GM23338 (cell line): Measurements from ENCODE around the gene VAPB. TPM values are rescaled to one million over a fixed set of nuclear protein-coding genes. Genes with fewer than 3 reads are reported as not detected.

Experiments
- ATAC-seq: fragments of 200-7000 bp; cut with Tn5 transposase; 3 replicates; pipeline ENCODE4 v1.9.1; 2020
- DNase-seq: peaks from one replicate; pipeline ENCODE4 v3.0.0-alpha.2; 2015; ENCODE audit warnings: low spot score
- H2AFZ ChIP-seq: fragments of 200-600 bp; sonication (generic); 2 replicates; pipeline ENCODE4 v1.8.0; 2016; ENCODE audit warnings: antibody characterized with exemption, mild to moderate bottlenecking, moderate library complexity
- H3F3A ChIP-seq: fragments of 200-600 bp; sonication (generic); replicated peaks from 2 replicates; pipeline ENCODE4 v1.8.0; 2017; ENCODE audit warnings: antibody characterized with exemption, mixed run types, low read depth
- H3K27ac ChIP-seq: fragments of 200-600 bp; sonication (generic); 2 replicates; pipeline ENCODE4 v1.6.1; 2016; ENCODE audit warnings: low read depth
- H3K27me3 ChIP-seq: fragments of 200-600 bp; sonication (generic); 2 replicates; pipeline ENCODE4 v1.8.0; 2016; ENCODE audit warnings: mild to moderate bottlenecking, mixed run types, moderate library complexity; ENCODE audit not compliant: insufficient read depth
- H3K36me3 ChIP-seq: fragments of 200-600 bp; sonication (generic); 2 replicates; pipeline ENCODE4 v1.8.0; 2016; ENCODE audit warnings: mild to moderate bottlenecking; ENCODE audit not compliant: insufficient read depth
- H3K4me1 ChIP-seq: fragments of 200-600 bp; sonication (generic); 2 replicates; pipeline ENCODE4 v1.8.0; 2016; ENCODE audit warnings: mild to moderate bottlenecking, moderate library complexity; ENCODE audit not compliant: insufficient read depth
- H3K4me2 ChIP-seq: fragments of 200-600 bp; sonication (generic); 2 replicates; pipeline ENCODE4 v1.7.1; 2017; ENCODE audit warnings: mixed run types
- H3K4me3 ChIP-seq: fragments of 200-600 bp; sonication (generic); 2 replicates; pipeline ENCODE4 v1.6.1; 2016; ENCODE audit warnings: mixed run types
- H3K79me2 ChIP-seq: fragments of 200-600 bp; sonication (generic); replicated peaks from 2 replicates; pipeline ENCODE4 v1.8.0; 2017; ENCODE audit warnings: mild to moderate bottlenecking; ENCODE audit not compliant: insufficient read depth
- H3K9me2 ChIP-seq: fragments of 200-600 bp; sonication (generic); 2 replicates; pipeline ENCODE4 v1.8.0; 2017; ENCODE audit not compliant: insufficient read depth
- H4K20me1 ChIP-seq: fragments of 200-600 bp; sonication (generic); replicated peaks from 2 replicates; pipeline ENCODE4 v1.8.0; 2017; ENCODE audit warnings: mild to moderate bottlenecking; ENCODE audit not compliant: insufficient read depth
- H3K27ac Mint-ChIP-seq: 2 replicates; pipeline ENCODE4 v1.8.0; 2020; ENCODE audit warnings: inconsistent platforms, mild to moderate bottlenecking, moderate library complexity, mixed read lengths
- H3K27me3 Mint-ChIP-seq: 3 replicates; pipeline ENCODE4 v1.8.0; 2022; ENCODE audit warnings: low read depth, mild to moderate bottlenecking, moderate library complexity, mixed read lengths, inconsistent platforms; ENCODE audit not compliant: insufficient read depth, poor library complexity
- H3K36me3 Mint-ChIP-seq: 3 replicates; pipeline ENCODE4 v1.8.0; 2021; ENCODE audit warnings: low read depth, mild to moderate bottlenecking, inconsistent platforms, moderate library complexity, mixed read lengths
- H3K4me1 Mint-ChIP-seq: 3 replicates; pipeline ENCODE4 v1.8.0; 2020; ENCODE audit warnings: mild to moderate bottlenecking, inconsistent platforms, mixed read lengths
- H3K4me3 Mint-ChIP-seq: 3 replicates; pipeline ENCODE4 v1.8.0; 2021; ENCODE audit warnings: moderate library complexity, mild to moderate bottlenecking, inconsistent platforms, mixed read lengths
- H3K9me3 Mint-ChIP-seq: 3 replicates; pipeline ENCODE4 v1.8.0; 2020; ENCODE audit warnings: moderate library complexity, mild to moderate bottlenecking, inconsistent platforms, mixed read lengths
- ETS1 ChIP-seq: IDR thresholded peaks from 2 replicates; pipeline ENCODE4 v1.6.1; 2016; ENCODE audit warnings: antibody characterized with exemption
- EZH2 ChIP-seq: fragments of 200-600 bp; sonication (generic); IDR thresholded peaks from one replicate; pipeline ENCODE4 v1.8.0; 2017; ENCODE audit warnings: antibody characterized with exemption, mild to moderate bottlenecking, low read depth; ENCODE audit not compliant: unreplicated experiment
- EZH2phosphoT487 ChIP-seq: fragments of 200-600 bp; sonication (generic); IDR thresholded peaks from one replicate; pipeline ENCODE4 v1.8.1; 2018; ENCODE audit warnings: antibody characterized with exemption; ENCODE audit not compliant: unreplicated experiment
- JUNB ChIP-seq: IDR thresholded peaks from one replicate; pipeline ENCODE4 v1.6.1; 2016; ENCODE audit warnings: antibody characterized with exemption; ENCODE audit not compliant: unreplicated experiment
- NANOG ChIP-seq: IDR thresholded peaks from 2 replicates; pipeline ENCODE4 v1.6.1; 2016; ENCODE audit warnings: antibody characterized with exemption, borderline replicate concordance
- ZNF114 ChIP-seq: fragments of 250-450 bp; sonication (Bioruptor Pico); IDR thresholded peaks from 2 replicates; pipeline ENCODE4 v1.5.0; 2020; ENCODE audit warnings: mild to moderate bottlenecking, moderate library complexity
- ZNF331 ChIP-seq: fragments of 250-450 bp; sonication (Bioruptor Pico); IDR thresholded peaks from 2 replicates; pipeline ENCODE4 v1.5.0; 2020; ENCODE audit warnings: low read depth, mild to moderate bottlenecking, moderate library complexity
- polyA plus RNA-seq: library from polyadenylated mRNA; unstranded; fragments of >200 nt; fragmentation: Nextera tagmentation; extraction: Ambion mirVana; gene quantifications from 2 replicates; pipeline ENCODE4 v1.2.1, GENCODE V29; 2016
- total RNA-seq: library from RNA; depleted of rRNA; stranded (reverse); fragments of >200 nt; shearing (Covaris generic); gene quantifications from 2 replicates; pipeline ENCODE4 v1.2.3, GENCODE V29; 2014
- TF ChIP-seq, protein P1 (sequence below), 2 experiments: fragments of 200-600 bp in 1 of 2; sonication (generic) in 1 of 2; conservative IDR thresholded peaks; 2 replicates each; pipeline versions ENCODE4 v1.5.1 to v1.6.1; 2016 to 2017; ENCODE audit warnings: antibody characterized with exemption in 2 of 2, low read depth in 2 of 2, mild to moderate bottlenecking in 2 of 2, moderate library complexity in 1 of 2
- TF ChIP-seq, protein P2 (sequence below): fragments of 250-450 bp; sonication (Bioruptor Pico); IDR thresholded peaks from 2 replicates; pipeline ENCODE4 v1.5.0; 2020; ENCODE audit warnings: mild to moderate bottlenecking, moderate library complexity

VAPB gene
- total and polyA plus RNA-seq, 2 experiments from 2014 or later: 18.8 to 22.9 TPM

- no peaks in the 10 kb centered on the region for H3K9me3 Mint-ChIP-seq
- peaks cover 33% of the 10 kb centered on the region for H3K4me1 Mint-ChIP-seq
- H3K27me3 Mint-ChIP-seq: no peaks in the 10 kb centered on the region
- peaks cover 56% of the 10 kb centered on the region for H3K4me1 ChIP-seq
- peaks cover 100% of the 10 kb centered on the region for H3K79me2 ChIP-seq
- peaks cover 49% of the 10 kb centered on the region for H4K20me1 ChIP-seq
- no peak overlapping the region for H2AFZ ChIP-seq
- no peaks in the 10 kb centered on the region for H3K36me3 Mint-ChIP-seq
- peak overlapping the region; percentile 50 for H3K27ac ChIP-seq
- no peak overlapping the region; the same call in 1 of the 2 replicates for H3K27ac Mint-ChIP-seq
- no peaks in the 10 kb centered on the region for H3F3A ChIP-seq
- peak; percentile 78 for ATAC-seq
- H3K4me2 ChIP-seq: peak overlapping the region; percentile 61
- DNase-seq: peak; percentile 62
- H3K4me3 Mint-ChIP-seq: no peak overlapping the region
- H3K9me2 ChIP-seq: no peaks in the 10 kb centered on the region
- H3K4me3 ChIP-seq: no peak overlapping the region
- no peaks in the 10 kb centered on the region for H3K36me3 ChIP-seq
- H3K27me3 ChIP-seq: no peaks in the 10 kb centered on the region
- TF ChIP-seq, protein P1, sequence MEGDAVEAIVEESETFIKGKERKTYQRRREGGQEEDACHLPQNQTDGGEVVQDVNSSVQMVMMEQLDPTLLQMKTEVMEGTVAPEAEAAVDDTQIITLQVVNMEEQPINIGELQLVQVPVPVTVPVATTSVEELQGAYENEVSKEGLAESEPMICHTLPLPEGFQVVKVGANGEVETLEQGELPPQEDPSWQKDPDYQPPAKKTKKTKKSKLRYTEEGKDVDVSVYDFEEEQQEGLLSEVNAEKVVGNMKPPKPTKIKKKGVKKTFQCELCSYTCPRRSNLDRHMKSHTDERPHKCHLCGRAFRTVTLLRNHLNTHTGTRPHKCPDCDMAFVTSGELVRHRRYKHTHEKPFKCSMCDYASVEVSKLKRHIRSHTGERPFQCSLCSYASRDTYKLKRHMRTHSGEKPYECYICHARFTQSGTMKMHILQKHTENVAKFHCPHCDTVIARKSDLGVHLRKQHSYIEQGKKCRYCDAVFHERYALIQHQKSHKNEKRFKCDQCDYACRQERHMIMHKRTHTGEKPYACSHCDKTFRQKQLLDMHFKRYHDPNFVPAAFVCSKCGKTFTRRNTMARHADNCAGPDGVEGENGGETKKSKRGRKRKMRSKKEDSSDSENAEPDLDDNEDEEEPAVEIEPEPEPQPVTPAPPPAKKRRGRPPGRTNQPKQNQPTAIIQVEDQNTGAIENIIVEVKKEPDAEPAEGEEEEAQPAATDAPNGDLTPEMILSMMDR (conservative IDR thresholded peaks at IDR 0.05; ENCODE audit: low read depth in 2 of 2): 0 out of 4 replicates have a peak, but pooled peaks of 1 of the 2 experiments have one; percentile 5
- TF ChIP-seq ZNF114 (CRISPR knock-in tag): no peak
These were observed 10.9 kb downstream of the VAPB start for GRCh38 chr20:58399926-58400325.

- no peak overlapping the region for H3K4me3 Mint-ChIP-seq
- no peak overlapping the region for H3K27ac Mint-ChIP-seq
- H3K27me3 Mint-ChIP-seq: no peaks in the 10 kb centered on the region
- H3K9me3 Mint-ChIP-seq: no peaks in the 10 kb centered on the region
- H3K27me3 ChIP-seq: no peaks in the 10 kb centered on the region
- peaks cover 25% of the 10 kb centered on the region for H3K4me1 Mint-ChIP-seq
- ATAC-seq: no peak
- peaks cover 54% of the 10 kb centered on the region for H3K4me1 ChIP-seq
- H2AFZ ChIP-seq: no peak overlapping the region
- peaks cover 39% of the 10 kb centered on the region for H4K20me1 ChIP-seq
- H3F3A ChIP-seq: no peaks in the 10 kb centered on the region
- no peak overlapping the region for H3K27ac ChIP-seq
- no peaks in the 10 kb centered on the region for H3K36me3 Mint-ChIP-seq
- no peaks in the 10 kb centered on the region for H3K9me2 ChIP-seq
- no peak for DNase-seq
- no peak overlapping the region for H3K4me2 ChIP-seq
- no peak overlapping the region for H3K4me3 ChIP-seq
- TF ChIP-seq ETS1 (no peak), EZH2phosphoT487 (no peak), EZH2 (no peak), ZNF331 (no peak), ZNF114 (CRISPR knock-in tag) (no peak), NANOG (no peak), JUNB (no peak)
- TF ChIP-seq, protein P1 (conservative IDR thresholded peaks at IDR 0.05; ENCODE audit: low read depth in 2 of 2): no peak
- TF ChIP-seq, protein P2, sequence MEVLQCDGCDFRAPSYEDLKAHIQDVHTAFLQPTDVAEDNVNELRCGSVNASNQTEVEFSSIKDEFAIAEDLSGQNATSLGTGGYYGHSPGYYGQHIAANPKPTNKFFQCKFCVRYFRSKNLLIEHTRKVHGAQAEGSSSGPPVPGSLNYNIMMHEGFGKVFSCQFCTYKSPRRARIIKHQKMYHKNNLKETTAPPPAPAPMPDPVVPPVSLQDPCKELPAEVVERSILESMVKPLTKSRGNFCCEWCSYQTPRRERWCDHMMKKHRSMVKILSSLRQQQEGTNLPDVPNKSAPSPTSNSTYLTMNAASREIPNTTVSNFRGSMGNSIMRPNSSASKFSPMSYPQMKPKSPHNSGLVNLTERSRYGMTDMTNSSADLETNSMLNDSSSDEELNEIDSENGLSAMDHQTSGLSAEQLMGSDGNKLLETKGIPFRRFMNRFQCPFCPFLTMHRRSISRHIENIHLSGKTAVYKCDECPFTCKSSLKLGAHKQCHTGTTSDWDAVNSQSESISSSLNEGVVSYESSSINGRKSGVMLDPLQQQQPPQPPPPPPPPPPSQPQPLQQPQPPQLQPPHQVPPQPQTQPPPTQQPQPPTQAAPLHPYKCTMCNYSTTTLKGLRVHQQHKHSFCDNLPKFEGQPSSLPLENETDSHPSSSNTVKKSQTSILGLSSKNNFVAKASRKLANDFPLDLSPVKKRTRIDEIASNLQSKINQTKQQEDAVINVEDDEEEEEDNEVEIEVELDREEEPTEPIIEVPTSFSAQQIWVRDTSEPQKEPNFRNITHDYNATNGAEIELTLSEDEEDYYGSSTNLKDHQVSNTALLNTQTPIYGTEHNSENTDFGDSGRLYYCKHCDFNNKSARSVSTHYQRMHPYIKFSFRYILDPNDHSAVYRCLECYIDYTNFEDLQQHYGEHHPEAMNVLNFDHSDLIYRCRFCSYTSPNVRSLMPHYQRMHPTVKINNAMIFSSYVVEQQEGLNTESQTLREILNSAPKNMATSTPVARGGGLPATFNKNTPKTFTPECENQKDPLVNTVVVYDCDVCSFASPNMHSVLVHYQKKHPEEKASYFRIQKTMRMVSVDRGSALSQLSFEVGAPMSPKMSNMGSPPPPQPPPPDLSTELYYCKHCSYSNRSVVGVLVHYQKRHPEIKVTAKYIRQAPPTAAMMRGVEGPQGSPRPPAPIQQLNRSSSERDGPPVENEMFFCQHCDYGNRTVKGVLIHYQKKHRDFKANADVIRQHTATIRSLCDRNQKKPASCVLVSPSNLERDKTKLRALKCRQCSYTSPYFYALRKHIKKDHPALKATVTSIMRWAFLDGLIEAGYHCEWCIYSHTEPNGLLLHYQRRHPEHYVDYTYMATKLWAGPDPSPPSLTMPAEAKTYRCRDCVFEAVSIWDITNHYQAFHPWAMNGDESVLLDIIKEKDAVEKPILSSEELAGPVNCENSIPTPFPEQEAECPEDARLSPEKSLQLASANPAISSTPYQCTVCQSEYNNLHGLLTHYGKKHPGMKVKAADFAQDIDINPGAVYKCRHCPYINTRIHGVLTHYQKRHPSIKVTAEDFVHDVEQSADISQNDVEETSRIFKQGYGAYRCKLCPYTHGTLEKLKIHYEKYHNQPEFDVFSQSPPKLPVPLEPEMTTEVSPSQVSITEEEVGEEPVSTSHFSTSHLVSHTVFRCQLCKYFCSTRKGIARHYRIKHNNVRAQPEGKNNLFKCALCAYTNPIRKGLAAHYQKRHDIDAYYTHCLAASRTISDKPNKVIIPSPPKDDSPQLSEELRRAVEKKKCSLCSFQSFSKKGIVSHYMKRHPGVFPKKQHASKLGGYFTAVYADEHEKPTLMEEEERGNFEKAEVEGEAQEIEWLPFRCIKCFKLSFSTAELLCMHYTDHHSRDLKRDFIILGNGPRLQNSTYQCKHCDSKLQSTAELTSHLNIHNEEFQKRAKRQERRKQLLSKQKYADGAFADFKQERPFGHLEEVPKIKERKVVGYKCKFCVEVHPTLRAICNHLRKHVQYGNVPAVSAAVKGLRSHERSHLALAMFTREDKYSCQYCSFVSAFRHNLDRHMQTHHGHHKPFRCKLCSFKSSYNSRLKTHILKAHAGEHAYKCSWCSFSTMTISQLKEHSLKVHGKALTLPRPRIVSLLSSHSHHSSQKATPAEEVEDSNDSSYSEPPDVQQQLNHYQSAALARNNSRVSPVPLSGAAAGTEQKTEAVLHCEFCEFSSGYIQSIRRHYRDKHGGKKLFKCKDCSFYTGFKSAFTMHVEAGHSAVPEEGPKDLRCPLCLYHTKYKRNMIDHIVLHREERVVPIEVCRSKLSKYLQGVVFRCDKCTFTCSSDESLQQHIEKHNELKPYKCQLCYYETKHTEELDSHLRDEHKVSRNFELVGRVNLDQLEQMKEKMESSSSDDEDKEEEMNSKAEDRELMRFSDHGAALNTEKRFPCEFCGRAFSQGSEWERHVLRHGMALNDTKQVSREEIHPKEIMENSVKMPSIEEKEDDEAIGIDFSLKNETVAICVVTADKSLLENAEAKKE: no peak
- no peaks in the 10 kb centered on the region for H3K36me3 ChIP-seq
- peaks cover 100% of the 10 kb centered on the region for H3K79me2 ChIP-seq
These were observed 12.1 kb downstream of the VAPB start for GRCh38 chr20:58401162-58401561.
